Suprapubic skin (tissue), 4 donors: ENCODE results near the gene FBXO21. TPM values are rescaled to one million over a fixed set of nuclear protein-coding genes. Genes with fewer than 3 reads are reported as not detected.
A peak's percentile ranks its signal among the peaks of the same experiment; 100 is the strongest.

ENCODE experiments used
- DNase-seq, 2 donors: peaks; one replicate each; pipeline ENCODE4 v3.0.0-alpha.2; 2019; ENCODE audit warnings: low spot score in 2 of 2
- H3K27ac ChIP-seq: fragments of 200-600 bp; sonication (generic); one replicate; pipeline ENCODE4 v1.5.1; 2019
- H3K27me3 ChIP-seq: fragments of 200-600 bp; sonication (generic); one replicate; pipeline ENCODE4 v1.5.1; 2019
- H3K36me3 ChIP-seq: fragments of 200-600 bp; sonication (generic); one replicate; pipeline ENCODE4 v1.5.1; 2019
- H3K4me1 ChIP-seq: fragments of 200-600 bp; sonication (generic); one replicate; pipeline ENCODE4 v1.5.1; 2019
- H3K4me3 ChIP-seq: fragments of 200-600 bp; sonication (generic); one replicate; pipeline ENCODE4 v1.5.1; 2019; ENCODE audit warnings: mild to moderate bottlenecking
- H3K9me3 ChIP-seq: fragments of 200-600 bp; sonication (generic); one replicate; pipeline ENCODE4 v1.5.1; 2019
- CTCF ChIP-seq, 2 donors: fragments of 200-600 bp in 1 of 2; fragments of 450-650 bp in 1 of 2; sonication (generic) in 1 of 2; IDR thresholded peaks; one replicate each; pipeline ENCODE4 v1.5.1; 2016 to 2019; ENCODE audit warnings: antibody characterized with exemption in 2 of 2, mild to moderate bottlenecking in 1 of 2, moderate library complexity in 1 of 2
- EP300 ChIP-seq: sonication (generic); formaldehyde crosslinking; IDR thresholded peaks from one replicate; pipeline ENCODE4 v1.6.1; 2017; ENCODE audit warnings: antibody characterized with exemption
- POLR2A ChIP-seq, 2 donors: fragments of 450-650 bp; IDR thresholded peaks; one replicate each; pipeline ENCODE4 v1.6.1; 2017; ENCODE audit warnings: antibody characterized with exemption in 2 of 2, mild to moderate bottlenecking in 2 of 2, moderate library complexity in 2 of 2
- POLR2AphosphoS5 ChIP-seq, 3 donors: sonication (generic); formaldehyde crosslinking; IDR thresholded peaks; one replicate each; pipeline ENCODE4 v1.6.1; 2017; ENCODE audit warnings: antibody characterized with exemption in 3 of 3
- WGBS: methylation state at CpG from one replicate; pipeline ENCODE4 v1.1.5; 2018; 5-methylcytosine and 5-hydroxymethylcytosine counted together
- total RNA-seq, 4 donors: library from RNA; depleted of rRNA; stranded (reverse); fragments of >200 nt; gene quantifications; one replicate each; pipeline ENCODE4 v1.1.0, GENCODE V29; 2016

FBXO21 gene
- total RNA-seq, 4 donors from 2014 or later = 76.1 to 109 (median 80.1) TPM

- Histone ChIP-seq H3K36me3 (no peaks in the 10 kb centered on the region), H3K4me3 (no peak overlapping the region), H3K4me1 (no peaks in the 10 kb centered on the region), H3K27ac (no peak overlapping the region), H3K9me3 (no peaks in the 10 kb centered on the region), H3K27me3 (no peaks in the 10 kb centered on the region)
- DNase-seq = no peak
- no peak for TF ChIP-seq POLR2A (IDR thresholded peaks at IDR 0.05)
- TF ChIP-seq POLR2AphosphoS5 (IDR thresholded peaks at IDR 0.05) = no peak
- TF ChIP-seq CTCF (IDR thresholded peaks at IDR 0.05) = no peak
- TF ChIP-seq EP300 = no peak
- 73% methylated on average over 8 of the region's 8 CpGs for WGBS
Measured at GRCh38 chr12:117124421-117125271, 65.6 kb downstream of the FBXO21 start.

- TF ChIP-seq POLR2AphosphoS5 (IDR thresholded peaks at IDR 0.05) (no peak), EP300 (no peak), POLR2A (IDR thresholded peaks at IDR 0.05) (no peak), CTCF (IDR thresholded peaks at IDR 0.05) (no peak)
- peaks cover 7% of the 10 kb centered on the region for H3K4me1 ChIP-seq
- H3K27me3 ChIP-seq = no peaks in the 10 kb centered on the region
- H3K27ac ChIP-seq = no peak overlapping the region
- DNase-seq = no peak
- H3K4me3 ChIP-seq = no peak overlapping the region
- 80% methylated on average over 3 of the region's 3 CpGs for WGBS
- H3K36me3 ChIP-seq = no peaks in the 10 kb centered on the region
- H3K9me3 ChIP-seq = no peaks in the 10 kb centered on the region
Measured at GRCh38 chr12:117121441-117121840, 68.8 kb downstream of the FBXO21 start.

- Histone ChIP-seq H3K4me1 (peaks cover 7% of the 10 kb centered on the region), H3K27me3 (no peaks in the 10 kb centered on the region), H3K9me3 (no peaks in the 10 kb centered on the region), H3K27ac (no peak overlapping the region), H3K4me3 (no peak overlapping the region), H3K36me3 (no peaks in the 10 kb centered on the region)
- 60% methylated on average over 9 of the region's 9 CpGs for WGBS
- DNase-seq = no peak
- no peak for TF ChIP-seq POLR2A (IDR thresholded peaks at IDR 0.05)
- no peak for TF ChIP-seq CTCF (IDR thresholded peaks at IDR 0.05)
- no peak for TF ChIP-seq POLR2AphosphoS5 (IDR thresholded peaks at IDR 0.05)
- no peak for TF ChIP-seq EP300
Measured at GRCh38 chr12:117120787-117121186, 69.5 kb downstream of the FBXO21 start.

GRCh38 chr12:117119592-117120198 is 70.6 kb downstream of the FBXO21 start:
- H3K4me3 ChIP-seq = no peak overlapping the region
- no peak for DNase-seq
- peaks cover 7% of the 10 kb centered on the region for H3K4me1 ChIP-seq
- H3K36me3 ChIP-seq = no peaks in the 10 kb centered on the region
- H3K27me3 ChIP-seq = no peaks in the 10 kb centered on the region
- 63% methylated on average over 5 of the region's 6 CpGs for WGBS
- H3K27ac ChIP-seq = no peak overlapping the region
- no peaks in the 10 kb centered on the region for H3K9me3 ChIP-seq
- peak; percentile 21 to 31 for TF ChIP-seq CTCF (IDR thresholded peaks at IDR 0.05)
- no peak for TF ChIP-seq POLR2AphosphoS5 (IDR thresholded peaks at IDR 0.05)
- TF ChIP-seq POLR2A (IDR thresholded peaks at IDR 0.05) = no peak

GRCh38 chr12:117118838-117119591 is 71.3 kb downstream of the FBXO21 start:
- Histone ChIP-seq H3K36me3 (no peaks in the 10 kb centered on the region), H3K27me3 (no peaks in the 10 kb centered on the region), H3K4me1 (peaks cover 7% of the 10 kb centered on the region), H3K4me3 (no peak overlapping the region), H3K27ac (no peak overlapping the region), H3K9me3 (no peaks in the 10 kb centered on the region)
- 93% methylated on average over 9 of the region's 18 CpGs for WGBS
- TF ChIP-seq CTCF (IDR thresholded peaks at IDR 0.05) = no peak
- TF ChIP-seq EP300 = no peak
- TF ChIP-seq POLR2AphosphoS5 (IDR thresholded peaks at IDR 0.05) = no peak
- TF ChIP-seq POLR2A (IDR thresholded peaks at IDR 0.05) = no peak
- no peak for DNase-seq
